Natural killer cell (primary cell): ENCODE results near the gene RBM6. TPM values are rescaled to one million over a fixed set of nuclear protein-coding genes. Genes with fewer than 3 reads are reported as not detected.

Experiments
- ATAC-seq, 3 donors: fragments of 150-1000 bp in 2 of 3; fragments of 200-7000 bp in 1 of 3; cut with Tn5 transposase; 1 replicate in 1 of 3; 2 replicates in 2 of 3; pipeline ENCODE4 v1.10.0; 2021; ENCODE audit warnings: mild to moderate bottlenecking in 2 of 3, moderate library complexity in 2 of 3
- DNase-seq, 2 donors: peaks; one replicate each; pipeline versions ENCODE4 v3.0.0 to v3.0.0-alpha.2; 2013 to 2021; ENCODE audit warnings: mixed read lengths in 1 of 2
- H3K27ac ChIP-seq: one replicate; pipeline ENCODE4 v1.5.1; 2013; ENCODE audit warnings: mild to moderate bottlenecking, low read length
- H3K27me3 ChIP-seq: one replicate; pipeline ENCODE4 v1.6.1; 2013; ENCODE audit warnings: low read length; ENCODE audit not compliant: control insufficient read depth, insufficient read depth
- H3K36me3 ChIP-seq: one replicate; pipeline ENCODE4 v1.6.1; 2013; ENCODE audit warnings: low read length; ENCODE audit not compliant: control insufficient read depth, insufficient read depth
- H3K4me1 ChIP-seq: one replicate; pipeline ENCODE4 v1.6.1; 2013; ENCODE audit warnings: low read length; ENCODE audit not compliant: control insufficient read depth, insufficient read depth
- H3K4me3 ChIP-seq: one replicate; pipeline ENCODE4 v1.5.1; 2013; ENCODE audit warnings: low read length
- H3K9me3 ChIP-seq: one replicate; pipeline ENCODE4 v1.6.1; 2013; ENCODE audit warnings: low read length; ENCODE audit not compliant: control insufficient read depth, insufficient read depth
- H3K27ac Mint-ChIP-seq, 2 donors: one replicate each; pipeline ENCODE4 v1.8.0; 2022; ENCODE audit warnings: mild to moderate bottlenecking in 2 of 2, mixed read lengths in 2 of 2, moderate library complexity in 1 of 2
- H3K27me3 Mint-ChIP-seq, 2 donors: one replicate each; pipeline ENCODE4 v1.8.0; 2022; ENCODE audit warnings: low read depth in 2 of 2, mixed read lengths in 2 of 2
- H3K36me3 Mint-ChIP-seq: one replicate; pipeline ENCODE4 v1.8.0; 2022; ENCODE audit warnings: mixed read lengths
- H3K4me1 Mint-ChIP-seq, 2 donors: one replicate each; pipeline ENCODE4 v1.8.0; 2022; ENCODE audit warnings: mixed read lengths in 2 of 2
- H3K4me3 Mint-ChIP-seq: one replicate; pipeline ENCODE4 v1.8.0; 2022; ENCODE audit warnings: mild to moderate bottlenecking, moderate library complexity, mixed read lengths
- H3K9me3 Mint-ChIP-seq, 2 donors: one replicate each; pipeline ENCODE4 v1.8.0; 2022; ENCODE audit warnings: mixed read lengths in 2 of 2
- CTCF ChIP-seq: fragments of 200-600 bp; IDR thresholded peaks from one replicate; pipeline ENCODE4 v1.8.0; 2022; ENCODE audit warnings: antibody characterized with exemption
- WGBS: methylation state at CpG from one replicate; pipeline ENCODE4 v1.1.7; 2013; ENCODE audit warnings: missing lambda C conversion rate; ENCODE audit not compliant: insufficient coverage; 5-methylcytosine and 5-hydroxymethylcytosine counted together
- intact Hi-C: fragments of 100-400 bp; cut with micrococcal nuclease; formaldehyde crosslinking; loops from one replicate; pipeline ENCODE4 v1.14.2; 2022
- total RNA-seq, 4 donors: library from RNA; stranded (reverse); fragments of 120-200 nt in 1 of 4; gene quantifications; one replicate each; pipeline versions ENCODE4 v1.2.3 to v1.2.4, GENCODE V29; 2013 to 2022

Gene RBM6
- total RNA-seq, 3 donors from 2014 or later (not counting 1 experiment from before 2014, with no cell fraction given): 155 to 193 (median 157) TPM

- ATAC-seq (no peak), DNase-seq (no peak)
- Histone ChIP-seq H3K4me3 (no peak overlapping the region), H3K4me1 (no peaks in the 10 kb centered on the region), H3K9me3 (no peaks in the 10 kb centered on the region), H3K27ac (no peak overlapping the region), H3K27me3 (no peaks in the 10 kb centered on the region), H3K36me3 (peaks cover 51% of the 10 kb centered on the region)
- TF ChIP-seq CTCF: no peak
- Mint-ChIP-seq H3K9me3 (no peaks in the 10 kb centered on the region), H3K36me3 (no peaks in the 10 kb centered on the region), H3K4me3 (no peak overlapping the region), H3K4me1 (no peaks in the 10 kb centered on the region), H3K27me3 (no peaks in the 10 kb centered on the region), H3K27ac (no peak overlapping the region)
- intact Hi-C loops: no loop called here
Observed at GRCh38 chr3:50050361-50050760, 110.4 kb downstream of the RBM6 start.

- H3K4me3 ChIP-seq: no peak overlapping the region
- WGBS: 98% methylated on average over 6 of the region's 6 CpGs
- no peaks in the 10 kb centered on the region for H3K9me3 Mint-ChIP-seq
- H3K36me3 ChIP-seq: peaks cover 59% of the 10 kb centered on the region
- H3K27ac ChIP-seq: no peak overlapping the region
- ATAC-seq: no peak
- no peaks in the 10 kb centered on the region for H3K27me3 ChIP-seq
- H3K4me1 Mint-ChIP-seq: no peaks in the 10 kb centered on the region
- DNase-seq: no peak
- H3K27me3 Mint-ChIP-seq: no peaks in the 10 kb centered on the region
- H3K27ac Mint-ChIP-seq: no peak overlapping the region
- H3K36me3 Mint-ChIP-seq: peaks cover 26% of the 10 kb centered on the region
- H3K4me3 Mint-ChIP-seq: no peak overlapping the region
- TF ChIP-seq CTCF: no peak
- intact Hi-C loops: no loop called here
- H3K4me1 ChIP-seq: no peaks in the 10 kb centered on the region
- no peaks in the 10 kb centered on the region for H3K9me3 ChIP-seq
Observed at GRCh38 chr3:50057756-50058155, 117.8 kb downstream of the RBM6 start.

GRCh38 chr3:50068134-50068533 is 128.2 kb downstream of the RBM6 start:
- H3K27me3 ChIP-seq: no peaks in the 10 kb centered on the region
- no peaks in the 10 kb centered on the region for H3K4me1 ChIP-seq
- no peak for ATAC-seq
- no peak for TF ChIP-seq CTCF
- H3K36me3 ChIP-seq: peaks cover 79% of the 10 kb centered on the region
- H3K4me3 Mint-ChIP-seq: no peak overlapping the region
- intact Hi-C loops: no loop called here
- DNase-seq: no peak
- no peaks in the 10 kb centered on the region for H3K9me3 Mint-ChIP-seq
- peaks cover 36% of the 10 kb centered on the region for H3K36me3 Mint-ChIP-seq
- no peaks in the 10 kb centered on the region for H3K9me3 ChIP-seq
- H3K4me3 ChIP-seq: no peak overlapping the region
- WGBS: 100% methylated on average over 1 of the region's 2 CpGs
- H3K27ac ChIP-seq: no peak overlapping the region
- H3K27me3 Mint-ChIP-seq: no peaks in the 10 kb centered on the region
- no peaks in the 10 kb centered on the region for H3K4me1 Mint-ChIP-seq
- H3K27ac Mint-ChIP-seq: no peak overlapping the region

GRCh38 chr3:50078091-50078490 is 138.1 kb downstream of the RBM6 start:
- 100% methylated on average over 1 of the region's 1 CpG for WGBS
- Mint-ChIP-seq H3K9me3 (no peaks in the 10 kb centered on the region), H3K4me1 (peaks cover 4 to 11% of the 10 kb centered on the region in 2 donors), H3K27ac (peak overlapping the region; percentile 79), H3K27me3 (no peaks in the 10 kb centered on the region), H3K36me3 (peaks cover 8% of the 10 kb centered on the region), H3K4me3 (no peak overlapping the region)
- Histone ChIP-seq H3K27ac (no peak overlapping the region), H3K9me3 (no peaks in the 10 kb centered on the region), H3K27me3 (no peaks in the 10 kb centered on the region), H3K36me3 (peaks cover 19% of the 10 kb centered on the region), H3K4me1 (peaks cover 12% of the 10 kb centered on the region), H3K4me3 (no peak overlapping the region)
- intact Hi-C loops: no loop called here
- ATAC-seq: no peak
- DNase-seq: no peak
- TF ChIP-seq CTCF: no peak
